ENCODE measurements around the gene TAF4.
"Not testable (repeated sequence)": the region's sequence is repeated elsewhere in the genome, so short reads cannot be mapped to it uniquely, and the experiment has no call there.

Gene TAF4

GRCh38 chr20:62001178-62001715 is 64.4 kb downstream of the TAF4 start:
- DNase-seq (ENCODE audit: low read depth in 2 of 2) = no peak

- no peak for DNase-seq (ENCODE audit: low read depth in 2 of 2)
Measured at GRCh38 chr20:61998343-61999121, 67.1 kb downstream of the TAF4 start.

GRCh38 chr20:61997891-61998290 is 67.8 kb downstream of the TAF4 start:
- no peak for DNase-seq (ENCODE audit: low read depth in 2 of 2)

- no peak for DNase-seq (ENCODE audit: low read depth in 2 of 2)
Measured at GRCh38 chr20:61997372-61997771, 68.3 kb downstream of the TAF4 start.

- DNase-seq (ENCODE audit: low read depth in 2 of 2) = no peak
Measured at GRCh38 chr20:61994546-61994945, 71.1 kb downstream of the TAF4 start.

GRCh38 chr20:61993058-61993457 is 72.6 kb downstream of the TAF4 start:
- no peak for DNase-seq (ENCODE audit: low read depth in 2 of 2)

- DNase-seq (ENCODE audit: low read depth in 2 of 2) = no peak
Measured at GRCh38 chr20:61991476-61991875, 74.2 kb downstream of the TAF4 start.

GRCh38 chr20:61990484-61990883 is 75.2 kb downstream of the TAF4 start:
- DNase-seq (ENCODE audit: low read depth in 2 of 2) = no peak

- no peak for DNase-seq (ENCODE audit: low read depth in 2 of 2)
Measured at GRCh38 chr20:61989741-61990140, 75.9 kb downstream of the TAF4 start.

GRCh38 chr20:61988665-61989064 is 77.0 kb downstream of the TAF4 start:
- DNase-seq (ENCODE audit: low read depth in 2 of 2) = no peak

- no peak for DNase-seq (ENCODE audit: low read depth in 2 of 2)
Measured at GRCh38 chr20:61986762-61987321, 78.8 kb downstream of the TAF4 start.

GRCh38 chr20:61985096-61985495 is 80.6 kb downstream of the TAF4 start:
- DNase-seq (ENCODE audit: low read depth in 2 of 2) = no peak

- not testable (repeated sequence) for DNase-seq (ENCODE audit: low read depth in 2 of 2)
Measured at GRCh38 chr20:61984431-61984830, 81.2 kb downstream of the TAF4 start.

GRCh38 chr20:61983965-61984364 is 81.7 kb downstream of the TAF4 start:
- no peak for DNase-seq (ENCODE audit: low read depth in 2 of 2)

- DNase-seq (ENCODE audit: low read depth in 2 of 2) = no peak
Measured at GRCh38 chr20:61982951-61983315, 82.7 kb downstream of the TAF4 start.

GRCh38 chr20:61982191-61982950 is 83.3 kb downstream of the TAF4 start:
- DNase-seq (ENCODE audit: low read depth in 2 of 2) = no peak

- DNase-seq (ENCODE audit: low read depth in 2 of 2) = not testable (repeated sequence)
Measured at GRCh38 chr20:61981691-61982090, 84.0 kb downstream of the TAF4 start.

- DNase-seq (ENCODE audit: low read depth in 2 of 2) = no peak
Measured at GRCh38 chr20:61980647-61981583, 84.8 kb downstream of the TAF4 start.

GRCh38 chr20:61979701-61980635 is 85.7 kb downstream of the TAF4 start:
- DNase-seq (ENCODE audit: low read depth in 2 of 2) = no peak

- DNase-seq (ENCODE audit: low read depth in 2 of 2) = no peak
Measured at GRCh38 chr20:61979090-61979489, 86.6 kb downstream of the TAF4 start.
